Mesenteric fat pad (tissue), 1 donor: Measurements from ENCODE around the gene PLA2G2D. TPM values are rescaled to one million over a fixed set of nuclear protein-coding genes. Genes with fewer than 3 reads are reported as not detected.

Experiments
- DNase-seq: peaks from one replicate; pipeline ENCODE4 v3.0.0-alpha.2; 2020; ENCODE audit warnings: low spot score
- total RNA-seq: library from RNA; stranded (reverse); fragmentation: NEBNext Ultra II Directional; extraction: Animal tissue kit (Norgen Biotek cat#: 25700); gene quantifications from one replicate; pipeline ENCODE4 v1.2.1, GENCODE V29; 2021
- donor health status: DM: yes; HTN: yes; CAD: no.

Gene PLA2G2D
- total RNA-seq, 1 donor from 2014 or later, result not detected

GRCh38 chr1:20068722-20069121, 50.6 kb downstream of the PLA2G2D start:
- DNase-seq, result peak; percentile 24

- no peak for DNase-seq
Observed at GRCh38 chr1:20063861-20064292, 55.5 kb downstream of the PLA2G2D start.

Other genes with a start within 250 kb of the PLA2G2D start
- gene OTUD3, start 237.1 kb downstream of the PLA2G2D start, total RNA-seq, result 8.3 TPM
- not detected for gene PLA2G2E, start 195.9 kb downstream of the PLA2G2D start, total RNA-seq
- gene PLA2G2A, start 139.9 kb downstream of the PLA2G2D start, total RNA-seq, result 453 TPM
- 5.5 TPM for gene PLA2G5, start 49.3 kb downstream of the PLA2G2D start, total RNA-seq
- gene PLA2G2F, start 19.8 kb upstream of the PLA2G2D start, total RNA-seq, result not detected
- gene UBXN10, start 66.6 kb upstream of the PLA2G2D start, total RNA-seq, result 0.29 TPM
- 0.74 TPM for gene PLA2G2C, start 67.0 kb upstream of the PLA2G2D start, total RNA-seq
- not detected for gene VWA5B1, start 171.3 kb upstream of the PLA2G2D start, total RNA-seq